ENCODE measurements around the gene DEPP1. TPM values are rescaled to one million over a fixed set of nuclear protein-coding genes. Genes with fewer than 3 reads are reported as not detected.
A peak's percentile ranks its signal among the peaks of the same experiment; 100 is the strongest.

The DEPP1 gene
- total RNA-seq, 6 experiments from 2014 or later = 0.43 to 0.78 (median 0.52) TPM

- Mint-ChIP-seq H3K27ac (no peak overlapping the region), H3K4me1 (ENCODE audit: low read depth) (peaks cover 27% of the 10 kb centered on the region), H3K4me3 (no peak overlapping the region), H3K9me3 (no peaks in the 10 kb centered on the region), H3K27me3 (ENCODE audit: insufficient read depth) (peaks cover 6% of the 10 kb centered on the region), H3K36me3 (ENCODE audit: low read depth) (no peaks in the 10 kb centered on the region)
- DNase-seq = no peak
- TF ChIP-seq CTCF (IDR thresholded peaks at IDR 0.05) = no peak
These were observed 13.6 kb upstream of the DEPP1 start for GRCh38 chr10:44992070-44992731.

- TF ChIP-seq CTCF (IDR thresholded peaks at IDR 0.05) = no peak
- Mint-ChIP-seq H3K27ac (no peak overlapping the region), H3K4me1 (ENCODE audit: low read depth) (peaks cover 27% of the 10 kb centered on the region), H3K27me3 (ENCODE audit: insufficient read depth) (peaks cover 6% of the 10 kb centered on the region), H3K36me3 (ENCODE audit: low read depth) (no peaks in the 10 kb centered on the region), H3K4me3 (no peak overlapping the region), H3K9me3 (no peaks in the 10 kb centered on the region)
- no peak for DNase-seq
These were observed 13.0 kb upstream of the DEPP1 start for GRCh38 chr10:44991571-44991970.

GRCh38 chr10:44990965-44991364 is 12.4 kb upstream of the DEPP1 start:
- Mint-ChIP-seq H3K4me1 (ENCODE audit: low read depth) (peaks cover 21% of the 10 kb centered on the region), H3K27ac (no peak overlapping the region)

DNA sequence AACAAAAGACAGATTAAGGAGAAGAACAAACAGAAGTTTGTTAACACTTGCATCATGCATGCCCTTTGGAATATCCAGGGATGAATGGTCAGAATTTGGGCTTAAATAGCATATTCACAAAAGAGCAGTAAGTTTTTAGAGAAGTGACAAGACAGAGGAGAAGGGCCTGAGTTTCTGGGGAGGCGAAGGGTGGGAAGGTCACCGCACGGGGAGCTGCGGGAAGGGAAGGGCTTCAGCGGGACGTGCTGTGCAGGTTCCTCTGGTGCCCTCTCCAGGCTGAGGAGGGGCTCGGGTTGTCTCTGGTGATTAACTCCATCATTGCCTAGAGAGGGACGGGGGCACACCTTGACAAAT is 11.7 kb upstream of the DEPP1 start:
- TF ChIP-seq CTCF (IDR thresholded peaks at IDR 0.05) = peak; percentile 23; the same call in 1 of the 2 replicates
- DNase-seq = no peak
- H3K27ac Mint-ChIP-seq = no peak overlapping the region
- no peak overlapping the region for H3K4me3 Mint-ChIP-seq
- peaks cover 20% of the 10 kb centered on the region for H3K4me1 Mint-ChIP-seq (ENCODE audit: low read depth)
- no peaks in the 10 kb centered on the region for H3K9me3 Mint-ChIP-seq
- peaks cover 6% of the 10 kb centered on the region for H3K27me3 Mint-ChIP-seq (ENCODE audit: insufficient read depth)
- H3K36me3 Mint-ChIP-seq (ENCODE audit: low read depth) = no peaks in the 10 kb centered on the region

More at GRCh38 chr10:44990965-44991364, 12.4 kb upstream of the DEPP1 start:
- TF ChIP-seq CTCF (IDR thresholded peaks at IDR 0.05) = no peak
- no peaks in the 10 kb centered on the region for H3K9me3 Mint-ChIP-seq
- DNase-seq = no peak
- peaks cover 6% of the 10 kb centered on the region for H3K27me3 Mint-ChIP-seq (ENCODE audit: insufficient read depth)
- no peak overlapping the region for H3K4me3 Mint-ChIP-seq
- no peaks in the 10 kb centered on the region for H3K36me3 Mint-ChIP-seq (ENCODE audit: low read depth)

GRCh38 chr10:44989597-44990301 is 11.1 kb upstream of the DEPP1 start:
- no peak for DNase-seq
- Mint-ChIP-seq H3K9me3 (no peaks in the 10 kb centered on the region), H3K27me3 (ENCODE audit: insufficient read depth) (peaks cover 6% of the 10 kb centered on the region), H3K4me3 (no peak overlapping the region), H3K36me3 (ENCODE audit: low read depth) (no peaks in the 10 kb centered on the region), H3K4me1 (ENCODE audit: low read depth) (peaks cover 20% of the 10 kb centered on the region), H3K27ac (no peak overlapping the region)
- no peak for TF ChIP-seq CTCF (IDR thresholded peaks at IDR 0.05)

All from HFFc6 (cell line).